Amniotic epithelial cell (primary cell): Measurements from ENCODE around the gene ATG9A.

Source experiments
- DNase-seq: peaks from one replicate; pipeline ENCODE4 v3.0.0-alpha.2; 2010; ENCODE audit warnings: low read depth

The ATG9A gene

DNA sequence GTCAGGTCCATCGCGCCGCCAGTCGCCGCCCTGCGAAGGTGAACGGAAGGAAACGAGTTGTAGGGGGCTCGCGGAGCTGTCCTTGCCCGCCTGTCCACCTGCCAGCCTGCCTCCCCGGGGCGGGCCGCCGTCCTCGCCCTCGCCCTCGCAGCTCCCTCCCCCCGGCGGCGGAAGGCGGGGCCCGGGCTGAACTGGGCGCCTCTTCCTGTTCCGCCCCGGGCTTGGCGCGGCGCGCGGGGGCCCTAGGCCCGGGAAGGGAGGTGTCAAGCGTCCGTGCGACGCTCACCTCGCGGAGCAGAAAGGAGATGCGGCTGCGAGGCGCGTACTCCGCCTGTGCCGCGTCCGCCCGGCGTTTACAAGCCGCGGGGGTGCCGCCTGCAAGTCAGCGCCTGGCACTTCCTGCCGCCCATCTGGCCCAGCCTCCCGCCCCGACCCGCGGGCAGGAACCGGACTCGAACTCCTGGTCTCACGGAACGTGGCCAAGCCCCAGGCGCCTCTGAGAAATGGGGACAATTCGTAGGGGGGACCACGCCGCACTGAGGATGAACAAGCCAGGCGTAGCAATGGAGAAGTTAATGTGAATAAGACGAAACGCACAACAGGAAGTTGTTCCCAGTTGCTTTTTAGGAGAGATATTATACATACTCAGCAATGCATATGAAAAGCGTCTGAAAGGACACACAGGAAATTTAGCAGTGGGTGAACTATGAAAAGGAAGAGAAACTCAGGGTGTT, 52.5 kb downstream of the ATG9A start, which contains the start of gene CNPPD1:
CNPPD1 (minus strand) TSS at position 108 of the 734 bp plus-strand sequence; CDS start at position 11, 97 bp downstream.
- peak; percentile 66 for DNase-seq

DNA sequence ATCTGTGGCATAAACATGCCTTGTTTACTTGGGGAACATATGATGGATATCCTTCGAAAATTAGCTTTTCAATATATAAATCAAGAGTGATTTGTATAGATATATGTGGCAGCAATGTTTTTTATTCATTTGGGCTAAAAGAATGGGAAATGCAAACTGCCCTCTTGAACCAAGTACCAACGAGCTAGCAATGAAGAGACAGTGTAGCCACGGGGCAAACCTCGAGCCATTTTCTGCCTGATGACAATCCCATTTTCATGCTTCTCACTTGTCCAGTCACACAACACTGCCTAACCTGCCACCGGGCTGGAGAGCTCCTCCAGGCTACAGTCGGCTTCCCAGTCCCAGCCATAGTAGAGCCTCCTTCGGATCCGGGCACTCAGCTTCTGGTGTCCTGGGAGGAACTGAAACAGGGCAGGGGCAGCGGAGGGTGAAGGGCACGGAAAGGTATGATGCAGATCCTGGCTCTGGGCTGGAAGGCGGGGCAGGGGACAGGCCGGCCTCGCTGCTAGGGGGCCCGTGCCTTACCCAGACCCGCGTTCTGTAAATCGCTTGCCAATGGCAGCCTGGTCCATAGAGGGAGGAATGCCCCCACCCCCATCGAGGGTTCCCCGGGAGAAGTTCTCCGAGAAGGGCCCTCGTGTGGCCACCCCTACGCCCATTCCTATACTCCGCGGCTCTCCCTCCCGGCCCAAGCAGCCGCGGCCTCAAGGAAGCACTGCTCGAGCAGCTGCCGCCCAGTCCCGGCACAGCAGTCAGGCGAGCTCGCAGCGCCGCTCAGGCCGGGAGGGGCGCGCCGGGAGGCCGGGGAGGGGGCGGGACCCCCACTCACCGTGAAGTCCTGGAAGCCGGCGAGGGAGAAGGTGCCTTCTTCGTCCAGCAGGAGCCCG, 53.3 kb downstream of the ATG9A start:
- peak; percentile 24 for DNase-seq

DNA sequence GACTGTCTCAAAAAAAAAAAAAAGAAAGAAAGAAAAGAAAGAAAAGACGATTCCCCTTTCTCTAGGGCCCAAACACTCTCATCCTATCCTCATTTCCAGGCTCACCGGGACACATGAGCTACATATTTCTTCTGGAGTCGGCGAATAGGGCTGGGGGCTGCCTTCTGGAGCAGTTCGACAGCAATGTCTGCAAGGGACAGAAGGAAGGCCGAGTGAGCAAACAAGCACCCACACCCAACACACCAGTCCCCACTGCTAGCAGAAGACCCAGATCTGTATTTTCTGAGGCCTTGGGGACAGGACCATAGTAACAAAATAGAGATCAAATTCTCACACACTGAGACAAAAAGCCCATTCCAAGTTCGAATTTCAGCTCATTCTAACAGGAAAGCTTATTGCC, 54.0 kb downstream of the ATG9A start:
- DNase-seq, result no peak

DNA sequence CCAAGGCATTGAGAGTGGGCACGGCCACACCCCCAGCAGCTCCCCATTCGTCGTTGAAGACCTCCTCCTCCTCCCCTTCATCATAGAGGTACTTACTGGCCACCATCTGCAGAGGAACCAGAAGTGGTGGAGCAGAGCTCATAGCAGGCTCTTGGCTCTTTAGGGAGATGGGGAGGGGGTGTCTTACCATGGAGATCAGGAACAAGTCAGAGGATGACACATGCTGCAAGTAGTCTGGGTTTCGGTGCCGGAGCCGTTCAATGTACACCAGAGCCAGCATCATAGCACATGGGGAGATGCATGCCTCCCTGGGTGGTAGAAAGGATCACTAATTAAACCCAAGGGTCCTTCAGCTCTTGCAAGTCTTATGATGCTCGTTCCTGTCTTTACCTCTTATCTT, 54.6 kb downstream of the ATG9A start:
- no peak for DNase-seq

DNA sequence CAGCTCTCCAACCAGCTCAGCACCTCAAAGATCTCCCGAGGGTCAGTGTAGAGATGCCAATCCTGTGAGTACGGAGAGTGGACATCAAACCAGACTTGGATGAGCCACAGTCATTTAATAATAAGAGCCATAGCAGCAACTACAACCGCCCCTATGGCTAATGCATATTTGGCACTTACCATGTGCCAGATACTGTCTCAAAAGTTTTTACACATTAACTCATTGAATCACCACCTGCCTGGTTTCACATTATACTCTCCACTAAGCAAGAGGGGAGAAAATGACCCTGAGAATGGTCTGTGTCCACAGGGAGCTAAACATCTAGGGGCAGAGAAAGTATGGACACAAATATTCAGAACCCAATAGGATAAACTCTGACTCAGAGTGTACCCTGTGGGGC, 55.3 kb downstream of the ATG9A start:
- DNase-seq, result no peak

DNA sequence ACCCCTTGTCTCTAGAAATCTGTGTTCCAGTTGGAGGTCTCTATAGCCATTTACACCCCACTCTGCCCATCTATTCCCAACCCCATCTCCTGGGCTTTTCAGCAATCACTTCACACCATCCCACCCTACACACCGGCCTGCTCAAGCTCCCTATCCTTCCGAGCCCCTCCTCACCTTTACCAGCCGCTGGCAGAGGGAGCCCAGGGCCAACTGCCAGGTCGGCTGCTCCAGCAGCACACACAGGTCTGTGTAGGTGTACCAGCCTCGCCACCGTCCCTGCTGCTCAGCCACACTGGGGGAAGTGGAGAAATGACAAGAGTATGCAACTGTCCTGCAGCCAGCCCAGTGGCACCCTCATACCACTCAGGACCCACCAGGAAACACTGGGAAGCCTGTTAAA, 56.3 kb downstream of the ATG9A start:
- no peak for DNase-seq

DNA sequence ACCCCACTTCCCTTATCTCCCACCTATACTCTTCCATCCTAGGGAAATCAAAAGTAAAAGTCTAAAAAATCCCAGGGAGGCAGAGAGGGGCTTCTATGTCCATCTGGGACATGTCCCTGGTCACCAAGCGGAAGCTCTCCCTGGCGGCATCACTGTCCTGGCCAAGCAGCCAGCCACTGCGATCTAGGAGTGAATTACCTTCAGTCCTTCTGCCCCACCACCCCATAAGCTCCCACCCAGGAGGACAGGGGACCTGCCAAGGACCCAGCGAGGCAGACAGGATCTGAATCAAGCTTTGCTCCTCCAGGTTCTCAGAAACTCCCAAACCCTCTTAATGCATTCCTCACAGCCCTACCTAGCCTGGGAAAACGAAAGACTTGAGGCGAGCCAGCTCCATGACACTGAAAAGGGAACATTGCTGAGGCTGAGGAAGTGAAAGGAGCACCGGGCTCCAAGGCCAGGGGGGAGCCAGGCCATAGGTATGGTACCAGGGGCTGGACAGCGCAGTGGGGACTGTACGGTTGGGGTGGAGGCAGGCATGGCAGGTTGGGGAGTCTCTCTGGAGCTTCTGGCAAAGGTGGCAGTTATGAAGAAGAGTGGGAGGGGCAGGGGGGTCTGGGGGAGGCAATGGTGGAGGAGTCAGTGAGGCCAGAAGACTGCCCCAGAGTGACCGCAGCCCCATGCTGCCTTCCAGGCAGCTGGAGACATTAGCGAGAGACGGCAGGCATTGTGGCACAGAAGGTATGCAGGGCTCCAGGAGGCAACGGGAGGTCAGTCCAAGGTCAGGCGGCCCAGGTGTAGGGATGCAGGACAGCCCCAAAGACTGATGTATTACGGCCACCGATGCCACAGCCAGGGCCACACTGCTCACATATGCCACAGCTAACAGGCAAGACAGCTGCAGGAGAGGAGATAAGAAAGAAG, 56.9 kb downstream of the ATG9A start:
- no peak for DNase-seq

DNA sequence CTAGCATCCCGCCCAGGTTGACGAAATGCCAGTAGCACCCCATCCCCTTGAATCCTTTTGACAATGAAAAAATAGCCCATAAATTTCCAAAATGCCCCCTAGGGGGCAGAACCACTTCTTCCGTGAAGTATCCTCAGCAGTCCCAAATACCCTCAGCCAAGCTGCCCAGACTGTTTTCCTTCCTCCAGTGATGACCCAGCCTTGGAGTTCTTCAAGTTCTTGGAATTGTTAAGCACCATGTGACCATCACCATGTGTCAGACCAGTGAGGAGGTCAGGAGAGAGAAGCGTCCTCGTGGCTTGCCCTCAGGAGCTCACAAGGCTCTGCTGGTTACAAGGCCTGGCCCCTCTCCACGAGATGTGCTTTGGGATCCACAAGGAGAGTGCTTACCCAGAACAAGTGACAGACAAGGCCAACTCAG, 58.2 kb downstream of the ATG9A start:
- DNase-seq, result peak; percentile 95

DNA sequence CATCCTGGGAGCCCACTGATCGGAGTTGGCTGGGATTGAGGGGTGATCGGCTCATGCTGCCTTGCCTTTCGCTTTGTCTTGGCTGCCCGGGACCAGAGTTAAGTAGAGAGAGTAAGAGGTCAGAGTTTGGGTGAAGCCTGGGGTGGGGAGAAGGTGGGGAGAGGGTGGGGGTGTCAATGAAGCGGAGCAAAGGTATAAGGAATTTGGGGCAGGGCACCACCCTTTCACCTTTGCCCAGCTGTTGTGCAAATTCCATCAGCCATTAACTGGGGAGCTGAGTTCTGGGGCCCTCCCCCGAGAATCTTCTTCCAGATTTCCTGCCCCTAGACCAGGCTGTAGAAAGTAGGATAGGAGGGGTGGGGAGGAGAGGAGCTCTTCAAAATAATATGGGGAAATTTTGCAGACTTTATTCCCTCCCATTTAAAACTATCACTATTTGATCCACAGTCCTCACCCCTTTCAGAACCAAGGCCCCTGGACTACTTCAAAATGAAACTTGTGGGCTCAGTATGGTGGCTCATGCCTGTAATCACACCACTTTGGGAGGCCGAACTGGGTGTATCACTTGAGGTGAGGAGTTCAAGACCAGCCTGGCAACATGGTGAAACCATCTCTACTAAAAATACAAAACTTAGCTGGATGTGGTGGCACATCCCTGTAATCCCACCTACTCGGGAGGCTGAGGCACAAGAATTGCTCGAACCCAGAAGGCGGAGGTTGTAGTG, 59.3 kb downstream of the ATG9A start, which contains the start of gene SLC23A3:
SLC23A3 (minus strand) TSS at position 100 of the 725 bp plus-strand sequence; CDS start at position 55, 45 bp downstream.
- DNase-seq, result no peak
